GM19023 (cell line): Measurements from ENCODE around the gene SPDL1.
"Not testable (repeated sequence)": the region's sequence is repeated elsewhere in the genome, so short reads cannot be mapped to it uniquely, and the experiment has no call there.

Source experiments
- ATAC-seq: cut with Tn5 transposase; IDR thresholded peaks from one replicate; pipeline ENCODE4 v1.9.1; 2021; ENCODE audit warnings: mild to moderate bottlenecking, moderate library complexity; ENCODE audit not compliant: unreplicated experiment

Gene SPDL1

GRCh38 chr5:169571355-169571754 is 12.2 kb upstream of the SPDL1 start:
- ATAC-seq = no peak

DNA sequence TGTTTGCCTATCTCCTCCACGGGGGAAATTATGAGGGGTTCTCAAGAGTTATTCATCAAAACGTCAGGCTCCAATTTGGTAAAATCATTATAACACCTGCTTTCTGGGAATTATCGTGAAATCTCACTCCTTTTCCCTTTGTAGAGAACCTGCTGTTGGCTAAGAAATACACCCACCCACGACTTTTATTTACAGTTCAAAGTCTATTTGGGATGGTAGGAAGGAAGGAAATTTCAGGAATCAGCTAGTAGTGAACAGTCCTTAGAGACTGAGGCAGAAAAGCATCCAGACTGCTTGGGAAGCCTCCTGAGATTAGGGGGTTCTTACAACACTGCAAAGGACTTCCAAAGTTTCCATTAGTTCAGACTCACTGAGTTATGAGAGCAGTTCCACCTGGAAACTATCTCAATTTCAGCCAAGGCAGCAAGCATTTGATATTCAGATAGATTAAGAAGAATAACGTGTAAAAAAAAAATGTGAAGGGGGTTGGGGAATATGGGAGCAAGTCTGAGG is 9.4 kb upstream of the SPDL1 start:
- ATAC-seq = no peak

DNA sequence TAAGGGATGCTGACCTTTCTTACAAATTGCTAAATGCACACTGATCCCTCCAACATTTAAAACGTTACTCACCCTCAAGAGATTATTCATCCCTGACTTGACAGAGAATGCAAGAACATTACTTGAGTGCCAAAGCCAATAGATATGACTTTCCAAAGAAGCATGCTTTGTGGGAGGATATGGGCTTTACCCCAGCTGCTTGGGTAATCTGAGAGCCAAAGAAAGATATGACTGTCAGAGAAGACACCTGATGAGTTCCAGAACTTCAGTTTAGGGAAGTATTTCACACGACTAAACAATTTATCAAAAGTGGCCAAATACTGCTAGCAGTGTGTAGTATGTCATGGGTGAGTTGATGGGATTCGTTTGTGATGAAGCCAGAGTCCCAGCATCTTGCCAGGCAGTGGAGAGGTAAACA is 7.4 kb upstream of the SPDL1 start:
- no peak for ATAC-seq

GRCh38 chr5:169577951-169578350 is 5.6 kb upstream of the SPDL1 start:
- ATAC-seq = no peak

GRCh38 chr5:169580964-169581363 is 2.6 kb upstream of the SPDL1 start:
- ATAC-seq = no peak

DNA sequence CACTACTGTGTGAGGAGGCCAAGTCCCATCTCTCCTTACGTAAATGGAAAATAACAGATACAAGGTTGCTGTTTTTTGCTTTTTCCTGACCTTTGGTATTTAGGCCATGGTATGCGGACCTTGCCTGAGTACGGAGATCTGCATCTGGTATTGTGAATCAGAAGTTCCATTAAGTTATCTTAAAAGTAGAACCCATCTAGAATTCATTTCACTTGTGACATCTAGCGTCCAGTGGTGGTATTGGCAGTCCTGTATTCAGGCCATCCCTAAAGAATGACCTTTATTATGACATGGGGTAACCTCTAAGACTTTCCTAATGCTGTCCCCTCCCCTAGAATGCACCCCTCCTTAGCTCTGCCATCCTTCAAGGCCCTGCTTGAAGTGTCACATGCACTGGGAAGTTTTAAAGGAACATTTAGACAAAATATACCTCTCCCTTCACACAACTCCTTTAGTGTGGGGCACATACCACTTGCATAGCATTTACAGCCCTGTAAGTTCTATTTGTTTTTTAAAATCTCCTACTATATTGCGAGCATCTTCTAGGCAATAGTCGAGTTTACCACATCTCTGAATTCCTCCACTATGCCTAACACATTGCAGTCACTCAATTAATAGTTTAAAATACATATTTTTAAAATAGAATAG is 1.9 kb upstream of the SPDL1 start:
- ATAC-seq = peak; percentile 37

GRCh38 chr5:169583101-169583423 is 511 bp upstream of the SPDL1 start:
- peak; percentile 45 for ATAC-seq

DNA sequence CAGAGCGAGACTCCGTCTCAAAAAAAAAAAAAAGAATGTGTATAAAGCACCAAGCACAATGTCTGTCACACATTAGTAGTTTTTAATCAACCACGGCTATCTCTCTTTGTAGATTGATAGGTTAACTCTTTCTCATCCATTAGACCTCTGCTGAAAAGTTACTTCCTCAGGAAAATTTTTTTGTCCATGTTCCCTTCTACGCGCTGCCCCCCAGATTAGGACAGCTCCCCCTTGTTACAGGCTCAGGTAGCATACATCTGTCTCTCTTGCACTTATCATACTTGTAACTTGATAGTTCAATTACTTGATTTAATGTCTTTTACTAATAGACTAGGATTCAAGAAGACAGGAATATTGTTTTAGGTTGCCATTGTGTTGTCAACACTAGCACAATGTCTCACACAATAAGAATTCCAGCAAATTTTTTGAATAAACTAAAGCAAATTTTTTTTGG is 1.5 kb downstream of the SPDL1 start:
- no peak for ATAC-seq

GRCh38 chr5:169590602-169591001 is 7.0 kb downstream of the SPDL1 start:
- ATAC-seq = no peak

- ATAC-seq = no peak
Measured at GRCh38 chr5:169591636-169592035, 8.1 kb downstream of the SPDL1 start.

DNA sequence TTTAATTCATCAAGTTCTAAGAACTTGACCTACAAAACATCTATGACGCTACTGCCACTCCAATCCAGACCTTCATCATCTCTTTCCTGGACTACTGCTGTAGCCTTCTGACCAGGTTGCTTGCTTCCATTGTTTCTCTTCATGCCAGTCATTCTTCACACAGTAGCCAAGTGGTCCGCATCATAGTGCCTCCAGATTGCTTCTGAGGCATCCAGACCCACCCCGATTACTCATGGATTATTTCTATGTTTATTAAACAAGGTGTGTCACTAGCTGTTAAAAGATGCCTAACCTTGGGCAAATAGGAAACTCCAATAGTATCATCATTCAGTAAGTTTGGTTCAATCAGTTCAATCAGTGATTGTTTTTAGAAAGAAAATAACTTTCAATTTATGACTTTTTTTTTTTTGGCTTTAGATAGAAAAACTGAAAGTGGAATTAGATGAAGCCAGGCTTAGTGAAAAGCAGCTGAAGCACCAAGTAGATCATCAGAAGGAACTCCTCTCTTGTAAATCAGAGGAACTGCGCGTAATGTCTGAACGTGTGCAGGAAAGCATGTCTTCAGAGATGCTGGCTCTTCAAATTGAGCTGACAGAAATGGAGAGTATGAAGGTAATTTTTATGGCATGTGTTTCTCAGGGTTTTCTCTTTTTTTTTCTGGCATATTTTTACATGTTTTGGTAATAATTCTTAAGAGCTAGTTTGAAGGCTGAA is 9.5 kb downstream of the SPDL1 start:
- ATAC-seq = no peak

DNA sequence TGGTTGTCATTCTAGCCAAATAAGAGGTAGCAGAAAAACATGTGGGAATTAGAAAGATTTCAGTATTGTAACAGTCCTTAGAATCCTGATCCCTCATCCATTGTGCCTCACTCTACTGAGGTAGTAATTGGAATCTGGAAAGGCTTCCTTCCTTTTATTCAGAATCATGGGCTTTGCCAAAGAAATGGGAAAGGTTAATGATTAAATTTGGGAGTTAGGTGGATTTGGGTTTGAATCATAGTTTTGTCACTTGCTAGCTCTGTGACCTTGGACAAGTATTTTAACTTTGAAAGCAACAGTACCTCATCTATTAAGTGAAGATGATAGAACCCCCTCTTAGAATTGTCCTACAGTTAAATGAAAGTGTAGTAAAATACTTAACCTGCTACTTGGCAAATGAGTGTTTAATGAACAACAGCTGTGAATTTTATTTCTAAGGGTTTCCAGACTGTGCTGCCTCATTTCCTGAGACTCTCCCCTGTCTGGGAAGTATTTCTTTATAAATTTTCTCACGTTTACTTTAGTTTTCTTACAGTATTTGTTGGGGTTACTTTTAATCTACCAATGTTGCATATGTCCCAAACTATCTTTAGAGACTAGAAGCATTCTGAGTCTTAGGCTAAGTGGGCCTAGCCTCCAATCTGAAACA is 11.7 kb downstream of the SPDL1 start:
- no peak for ATAC-seq

DNA sequence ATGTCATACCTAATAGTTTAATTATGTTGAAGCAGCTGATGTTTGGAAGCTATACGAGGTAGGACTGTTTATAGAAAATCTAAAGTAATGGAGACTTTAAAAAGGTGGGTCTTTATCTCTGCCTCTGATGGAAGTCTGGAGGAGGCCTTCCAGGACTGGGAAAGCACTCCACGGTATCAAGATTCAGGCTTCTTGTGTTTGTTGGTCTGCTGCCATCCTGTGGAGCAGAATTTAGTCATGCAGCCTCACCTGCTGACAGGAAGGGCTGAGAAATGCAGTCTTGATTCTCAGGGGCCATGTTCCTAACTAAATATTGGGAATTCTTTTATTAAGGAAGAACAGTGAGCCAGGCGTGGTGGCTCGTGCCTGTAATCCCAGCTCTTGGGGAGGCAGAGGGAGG is 15.9 kb downstream of the SPDL1 start:
- no peak for ATAC-seq

- ATAC-seq = no peak
Measured at GRCh38 chr5:169602535-169602934, 19.0 kb downstream of the SPDL1 start.

DNA sequence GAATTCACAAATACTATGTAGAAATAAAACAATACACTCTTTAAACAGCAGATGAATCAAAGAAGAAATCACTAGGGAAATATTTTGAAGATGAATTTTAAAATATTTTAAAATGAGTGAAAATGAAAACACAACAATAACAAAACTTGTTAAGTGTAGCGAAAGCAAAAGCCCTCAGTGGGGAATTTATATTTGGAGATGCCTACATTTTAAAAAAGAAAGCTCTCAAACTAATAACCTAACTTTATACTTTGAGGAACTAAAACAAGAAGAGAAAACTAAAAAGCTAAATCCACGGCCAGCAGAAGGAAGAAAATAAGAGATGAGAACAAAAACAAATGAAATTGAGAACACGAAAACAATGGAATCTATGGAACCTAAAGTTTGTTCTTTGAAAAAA is 22.7 kb downstream of the SPDL1 start:
- ATAC-seq = no peak

DNA sequence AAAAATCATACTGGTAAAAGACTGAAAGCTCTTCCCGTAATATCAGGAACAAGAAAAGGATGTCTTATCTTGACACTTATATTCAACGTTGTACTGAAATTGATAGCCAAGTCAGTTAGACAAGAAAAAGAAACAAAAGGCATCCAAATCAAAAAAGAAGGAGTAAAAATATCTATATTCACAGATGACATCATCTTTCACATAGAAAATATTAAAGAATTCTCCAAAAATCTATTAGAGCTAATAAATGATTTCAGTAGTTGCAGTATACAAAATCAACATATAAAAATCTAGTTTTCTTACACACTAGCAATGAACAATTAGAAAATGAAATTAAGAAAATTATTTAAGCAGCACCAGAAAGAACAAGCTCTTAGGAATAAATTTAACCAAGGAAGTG is 24.3 kb downstream of the SPDL1 start:
- no peak for ATAC-seq

DNA sequence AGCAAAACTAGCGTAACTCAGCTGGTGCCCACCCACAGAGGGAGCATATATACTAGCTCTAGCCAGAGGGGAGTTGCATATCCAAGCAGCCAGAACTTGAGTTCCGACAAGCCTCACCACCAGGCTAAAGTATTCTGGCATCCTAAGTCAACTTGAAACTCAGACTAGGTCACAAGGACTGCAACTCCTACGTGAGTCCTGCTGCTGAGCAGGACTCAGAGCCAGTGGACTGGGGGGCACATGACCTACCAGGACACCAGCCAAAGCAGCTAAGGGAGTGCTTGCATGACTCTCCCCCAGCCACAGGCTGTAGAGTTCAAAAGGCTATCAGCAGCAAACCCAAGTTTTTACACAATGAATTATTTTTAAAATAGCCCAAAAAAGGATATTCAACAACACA is 26.1 kb downstream of the SPDL1 start:
- no peak for ATAC-seq

DNA sequence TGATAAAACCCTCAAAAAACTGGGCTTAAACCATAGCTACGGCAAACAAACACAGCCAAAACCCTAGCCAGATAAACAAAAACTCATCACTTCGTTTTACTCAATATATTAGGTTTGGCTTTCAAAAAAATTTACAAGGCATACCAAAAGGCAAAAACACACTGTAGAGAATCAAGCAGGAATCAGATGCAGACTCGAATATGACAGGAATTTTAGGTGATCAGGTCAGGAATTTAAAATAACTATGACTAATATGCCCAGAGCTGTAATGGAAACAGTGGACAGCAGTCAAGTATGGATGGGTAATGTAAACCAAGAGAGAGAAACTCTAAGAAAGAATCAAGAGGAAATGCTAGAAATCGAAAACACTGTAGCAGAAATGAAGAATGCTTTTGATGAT is 27.0 kb downstream of the SPDL1 start:
- ATAC-seq = no peak

GRCh38 chr5:169615561-169615960 is 32.0 kb downstream of the SPDL1 start:
- ATAC-seq = no peak

GRCh38 chr5:169624307-169624706 is 40.7 kb downstream of the SPDL1 start:
- ATAC-seq = not testable (repeated sequence)

- ATAC-seq = no peak
Measured at GRCh38 chr5:169626779-169627178, 43.2 kb downstream of the SPDL1 start.

DNA sequence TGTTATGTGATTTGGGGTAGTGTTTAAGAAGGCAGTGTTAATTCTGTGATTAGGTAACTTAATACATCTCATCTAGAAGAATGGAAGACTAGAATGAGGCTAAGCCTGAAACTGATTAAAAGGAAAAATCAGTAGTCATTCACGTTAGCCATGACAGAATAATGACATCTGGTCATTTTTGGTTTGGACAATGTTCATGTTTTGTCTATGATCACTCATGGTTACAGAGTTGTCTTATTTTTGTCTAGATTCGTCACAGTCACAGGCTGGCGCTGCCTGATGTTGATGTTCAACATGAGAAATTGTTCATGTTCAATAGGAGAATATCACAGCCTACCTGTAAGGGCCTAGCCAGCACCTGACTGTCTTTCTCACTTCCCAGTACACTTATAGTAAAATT is 44.0 kb downstream of the SPDL1 start:
- no peak for ATAC-seq
